ENCODE measurements around the gene CBS.
"Not testable (repeated sequence)": the region's sequence is repeated elsewhere in the genome, so short reads cannot be mapped to it uniquely, and the experiment has no call there.

DNA sequence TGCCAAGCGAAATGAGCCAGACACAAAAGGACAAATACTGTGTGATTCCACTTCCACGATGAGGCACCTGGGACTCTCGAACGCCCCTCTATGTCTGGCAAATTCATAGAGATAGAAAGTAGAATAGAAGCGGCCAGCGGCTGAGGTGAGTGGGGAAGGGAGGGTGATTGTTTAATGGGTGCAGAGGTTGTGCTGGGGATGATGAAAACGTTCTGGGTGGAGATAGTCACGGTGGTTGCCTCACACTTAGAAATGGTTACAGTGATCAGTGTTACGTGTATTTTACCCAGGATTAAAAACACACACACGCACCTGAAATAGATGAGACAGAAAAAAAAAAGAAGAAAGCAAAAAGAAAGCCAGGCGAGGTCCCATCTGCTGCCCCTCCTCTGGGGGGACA lies 2.9 kb downstream of the CBS start:
- TF ChIP-seq, protein P1, sequence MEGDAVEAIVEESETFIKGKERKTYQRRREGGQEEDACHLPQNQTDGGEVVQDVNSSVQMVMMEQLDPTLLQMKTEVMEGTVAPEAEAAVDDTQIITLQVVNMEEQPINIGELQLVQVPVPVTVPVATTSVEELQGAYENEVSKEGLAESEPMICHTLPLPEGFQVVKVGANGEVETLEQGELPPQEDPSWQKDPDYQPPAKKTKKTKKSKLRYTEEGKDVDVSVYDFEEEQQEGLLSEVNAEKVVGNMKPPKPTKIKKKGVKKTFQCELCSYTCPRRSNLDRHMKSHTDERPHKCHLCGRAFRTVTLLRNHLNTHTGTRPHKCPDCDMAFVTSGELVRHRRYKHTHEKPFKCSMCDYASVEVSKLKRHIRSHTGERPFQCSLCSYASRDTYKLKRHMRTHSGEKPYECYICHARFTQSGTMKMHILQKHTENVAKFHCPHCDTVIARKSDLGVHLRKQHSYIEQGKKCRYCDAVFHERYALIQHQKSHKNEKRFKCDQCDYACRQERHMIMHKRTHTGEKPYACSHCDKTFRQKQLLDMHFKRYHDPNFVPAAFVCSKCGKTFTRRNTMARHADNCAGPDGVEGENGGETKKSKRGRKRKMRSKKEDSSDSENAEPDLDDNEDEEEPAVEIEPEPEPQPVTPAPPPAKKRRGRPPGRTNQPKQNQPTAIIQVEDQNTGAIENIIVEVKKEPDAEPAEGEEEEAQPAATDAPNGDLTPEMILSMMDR (IDR thresholded peaks at IDR 0.05): not testable (repeated sequence)
- TF ChIP-seq EZH2phosphoT487 (IDR thresholded peaks at IDR 0.05): not testable (repeated sequence)

Measured in neural progenitor cell (in vitro differentiated cells).